Erythroblast (primary cell): ENCODE measurements around the gene MATCAP1.

Source experiments
- GATA1 ChIP-seq: IDR thresholded peaks from 2 replicates; pipeline ENCODE4 v1.6.1; 2011; ENCODE audit warnings: low read depth, mild to moderate bottlenecking, control low read depth, low read length, moderate library complexity
- POLR2A ChIP-seq: IDR thresholded peaks from 2 replicates; pipeline ENCODE4 v1.6.1; 2011; ENCODE audit warnings: mild to moderate bottlenecking, low read length

DNA sequence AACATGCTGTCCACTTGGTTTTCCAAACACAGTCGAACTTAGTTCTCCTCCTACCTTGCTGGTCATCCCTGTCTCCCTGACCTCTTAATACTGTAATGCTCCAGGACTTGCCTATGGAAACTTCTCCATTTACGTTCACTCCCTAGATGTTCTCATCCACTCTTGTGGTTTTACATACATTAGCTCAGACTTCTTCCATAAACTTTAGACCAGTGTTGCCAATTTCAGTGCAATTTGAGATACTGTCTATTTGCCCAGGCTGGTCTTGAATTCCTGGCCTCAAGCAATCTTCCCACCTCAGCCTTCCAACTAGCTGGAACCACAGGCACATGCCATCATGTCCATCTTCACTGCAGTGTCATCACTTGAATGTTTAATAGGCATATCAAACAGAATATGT lies 1.5 kb downstream of the MATCAP1 start:
- TF ChIP-seq POLR2A (no peak), GATA1 (no peak)
